Pancreas (tissue), 10 donors: Measurements from ENCODE around the gene EPHB2. TPM values are rescaled to one million over a fixed set of nuclear protein-coding genes. Genes with fewer than 3 reads are reported as not detected.

ENCODE experiments used
- ATAC-seq, 4 donors: fragments of 200-7000 bp; cut with Tn5 transposase; one replicate each; pipeline versions ENCODE4 v1.8.0 to v1.9.1; 2020; ENCODE audit warnings: mild to moderate bottlenecking in 4 of 4, moderate library complexity in 4 of 4
- DNase-seq, 6 donors: peaks; one replicate each; pipeline ENCODE4 v3.0.0-alpha.2; 2020
- FAIRE-seq: peaks from 2 replicates; lab custom pipeline; 2012; peaks lifted over from hg19 to GRCh38; lab: Jason Lieb, UNC
- H3K27ac ChIP-seq, 4 donors: fragments of 200-600 bp; sonication (generic); 1 replicate in 3 of 4; 2 replicates in 1 of 4; pipeline versions ENCODE4 v1.5.0 to v1.8.0; 2020
- H3K27me3 ChIP-seq, 4 donors: fragments of 200-600 bp; one replicate each; pipeline ENCODE4 v1.8.0; 2021
- H3K36me3 ChIP-seq, 3 donors: fragments of 200-600 bp; sonication (generic) in 1 of 3; one replicate each; pipeline versions ENCODE4 v1.5.0 to v1.8.0; 2020 to 2021
- H3K4me1 ChIP-seq, 3 donors: fragments of 200-600 bp; one replicate each; pipeline ENCODE4 v1.8.0; 2021
- H3K4me3 ChIP-seq, 4 donors: fragments of 200-600 bp; sonication (generic) in 2 of 4; one replicate each; pipeline versions ENCODE4 v1.5.0 to v1.8.0; 2020 to 2021
- H3K9me3 ChIP-seq, 4 donors: fragments of 200-600 bp; one replicate each; pipeline ENCODE4 v1.8.0; 2021
- WGBS, 2 donors: extraction: QIAGEN DNeasy Blood & Tissue Kit; methylation state at CpG; one replicate each; pipeline ENCODE4 v1.1.7; 2013; 5-methylcytosine and 5-hydroxymethylcytosine counted together
- intact Hi-C, 3 donors: fragments of 100-400 bp; cut with DNase I; formaldehyde crosslinking; loops; one replicate each; pipeline versions ENCODE4 v1.11.1 to v1.14.2; 2022
- polyA plus RNA-seq, 2 donors: library from polyadenylated mRNA; stranded (reverse); fragments of 200-250 nt; gene quantifications; one replicate each; pipeline ENCODE4 v1.2.3, GENCODE V29; 2013
- total RNA-seq, 6 donors: library from RNA; stranded (reverse); fragmentation: NEBNext Ultra II Directional in 4 of 6; extraction: Animal tissue kit (Norgen Biotek cat#: 25700) in 4 of 6; gene quantifications; one replicate each; pipeline versions ENCODE4 v1.2.1 to v1.2.4, GENCODE V29; 2021 to 2023
- TF ChIP-seq, protein P1 (sequence below), 4 donors: fragments of 200-600 bp; sonication (generic) in 3 of 4; IDR thresholded peaks; one replicate each; pipeline versions ENCODE4 v1.5.0 to v1.8.0; 2021; ENCODE audit warnings: antibody characterized with exemption in 4 of 4
- donor health status: healthy with polysubstance abuse.
- donor health status: DM: no; HTN: no; CAD: no; lungs with moderate emphysema.
- donor health status: DM: no; HTN: no; CAD: no.
- donor health status: control.
- donor health status: control.
- donor health status: Bipolar disorder and iron deficiency.
- donor health status: DM: yes; HTN: yes; CAD: no.
- donor health status: DM: no; HTN: no; CAD: no.
- donor health status: DM: no; HTN: no; CAD: no.
- donor health status: DM: yes; HTN: yes; CAD: no.

Gene EPHB2
- total and polyA plus RNA-seq, 8 donors = 1.3 to 10.0 (median 4.4) TPM

DNA sequence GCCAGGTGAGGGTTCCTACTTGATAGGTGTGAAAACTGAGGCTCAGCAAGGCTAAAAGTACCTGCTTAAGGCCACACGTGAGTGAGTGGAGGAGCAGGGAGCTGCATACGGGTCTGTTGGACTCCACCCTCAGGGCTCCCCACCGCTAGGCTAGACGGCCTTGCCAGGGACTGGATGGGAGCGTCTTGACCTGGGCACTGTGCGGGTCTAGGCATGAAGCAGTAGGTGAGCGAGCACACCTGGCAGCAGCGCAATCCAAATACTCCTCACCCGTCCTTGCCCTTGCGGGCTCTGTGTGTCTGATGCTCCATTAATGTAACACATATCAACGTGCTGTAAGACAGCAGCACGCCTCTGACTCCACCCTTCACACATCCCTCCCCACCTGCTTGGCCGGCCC is 168.0 kb downstream of the EPHB2 start:
- no peak for DNase-seq
- Histone ChIP-seq H3K4me1 (no peaks in the 10 kb centered on the region), H3K27ac (no peak overlapping the region), H3K27me3 (no peaks in the 10 kb centered on the region), H3K4me3 (no peak overlapping the region), H3K9me3 (no peaks in the 10 kb centered on the region), H3K36me3 (no peaks in the 10 kb centered on the region)
- no peak for ATAC-seq
- no peak for FAIRE-seq
- TF ChIP-seq, protein P1, sequence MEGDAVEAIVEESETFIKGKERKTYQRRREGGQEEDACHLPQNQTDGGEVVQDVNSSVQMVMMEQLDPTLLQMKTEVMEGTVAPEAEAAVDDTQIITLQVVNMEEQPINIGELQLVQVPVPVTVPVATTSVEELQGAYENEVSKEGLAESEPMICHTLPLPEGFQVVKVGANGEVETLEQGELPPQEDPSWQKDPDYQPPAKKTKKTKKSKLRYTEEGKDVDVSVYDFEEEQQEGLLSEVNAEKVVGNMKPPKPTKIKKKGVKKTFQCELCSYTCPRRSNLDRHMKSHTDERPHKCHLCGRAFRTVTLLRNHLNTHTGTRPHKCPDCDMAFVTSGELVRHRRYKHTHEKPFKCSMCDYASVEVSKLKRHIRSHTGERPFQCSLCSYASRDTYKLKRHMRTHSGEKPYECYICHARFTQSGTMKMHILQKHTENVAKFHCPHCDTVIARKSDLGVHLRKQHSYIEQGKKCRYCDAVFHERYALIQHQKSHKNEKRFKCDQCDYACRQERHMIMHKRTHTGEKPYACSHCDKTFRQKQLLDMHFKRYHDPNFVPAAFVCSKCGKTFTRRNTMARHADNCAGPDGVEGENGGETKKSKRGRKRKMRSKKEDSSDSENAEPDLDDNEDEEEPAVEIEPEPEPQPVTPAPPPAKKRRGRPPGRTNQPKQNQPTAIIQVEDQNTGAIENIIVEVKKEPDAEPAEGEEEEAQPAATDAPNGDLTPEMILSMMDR (IDR thresholded peaks at IDR 0.05) = no peak
- WGBS, 2 donors = 83 to 90% methylated on average over 13 of the region's 13 CpGs
- intact Hi-C loops = no loop called here

DNA sequence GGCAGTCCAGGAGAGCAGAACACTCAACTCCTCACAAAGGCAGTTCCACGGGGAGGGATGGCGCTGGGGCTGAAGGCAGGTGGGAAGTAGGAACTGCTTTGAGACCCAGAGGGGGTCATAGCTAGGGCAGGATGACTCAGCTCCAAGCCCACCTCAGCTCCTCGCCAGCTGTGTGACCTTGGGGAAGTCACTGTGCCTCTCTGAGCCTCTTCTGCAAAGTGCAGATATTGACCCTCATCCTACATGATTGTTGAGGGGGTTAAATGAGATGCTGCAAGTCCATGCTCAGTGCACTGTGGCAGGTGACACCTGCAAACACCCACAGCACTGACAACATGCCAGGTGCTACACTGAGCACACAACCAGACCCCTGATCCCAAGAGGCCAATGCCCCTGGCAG is 168.8 kb downstream of the EPHB2 start:
- TF ChIP-seq, protein P1 (IDR thresholded peaks at IDR 0.05) = no peak
- intact Hi-C loops = no loop called here
- Histone ChIP-seq H3K36me3 (no peaks in the 10 kb centered on the region), H3K4me1 (no peaks in the 10 kb centered on the region), H3K9me3 (no peaks in the 10 kb centered on the region), H3K27me3 (no peaks in the 10 kb centered on the region), H3K27ac (no peak overlapping the region), H3K4me3 (no peak overlapping the region)
- 62 to 65% methylated on average over 3 of the region's 3 CpGs for WGBS, 2 donors
- no peak for ATAC-seq
- no peak for DNase-seq
- no peak for FAIRE-seq

DNA sequence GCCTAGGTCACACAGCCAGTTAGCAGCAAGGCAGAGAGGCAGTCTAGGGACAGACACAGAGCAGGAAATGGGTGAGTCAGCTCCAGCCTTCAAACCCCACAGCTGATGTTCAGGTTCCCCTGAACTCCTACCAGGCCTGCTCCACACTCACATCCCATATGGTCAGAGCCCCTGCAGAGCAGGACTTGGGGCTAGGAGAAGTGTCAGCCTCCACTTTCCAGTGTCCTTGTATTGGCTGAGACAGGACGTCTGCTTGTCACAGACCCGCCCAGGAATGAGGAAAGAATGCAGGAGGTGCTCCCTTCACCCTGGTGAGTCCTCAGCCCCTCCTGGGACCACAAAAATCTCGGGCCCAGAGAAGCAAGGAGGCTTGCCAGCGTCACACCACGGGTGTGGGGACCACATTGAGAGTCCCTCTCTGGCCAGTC is 169.5 kb downstream of the EPHB2 start:
- ATAC-seq (no peak), DNase-seq (no peak), FAIRE-seq (no peak)
- Histone ChIP-seq H3K4me3 (no peak overlapping the region), H3K27me3 (no peaks in the 10 kb centered on the region), H3K4me1 (no peaks in the 10 kb centered on the region), H3K27ac (no peak overlapping the region), H3K36me3 (no peaks in the 10 kb centered on the region), H3K9me3 (no peaks in the 10 kb centered on the region)
- intact Hi-C loops = loop anchor here in 1 of 3 donors (10.0 kb wide), 1 partner anchor 175 kb away; no protein-coding TSS in a partner anchor
- WGBS, 2 donors = 73 to 87% methylated on average over 5 of the region's 5 CpGs
- TF ChIP-seq, protein P1 (IDR thresholded peaks at IDR 0.05) = no peak

DNA sequence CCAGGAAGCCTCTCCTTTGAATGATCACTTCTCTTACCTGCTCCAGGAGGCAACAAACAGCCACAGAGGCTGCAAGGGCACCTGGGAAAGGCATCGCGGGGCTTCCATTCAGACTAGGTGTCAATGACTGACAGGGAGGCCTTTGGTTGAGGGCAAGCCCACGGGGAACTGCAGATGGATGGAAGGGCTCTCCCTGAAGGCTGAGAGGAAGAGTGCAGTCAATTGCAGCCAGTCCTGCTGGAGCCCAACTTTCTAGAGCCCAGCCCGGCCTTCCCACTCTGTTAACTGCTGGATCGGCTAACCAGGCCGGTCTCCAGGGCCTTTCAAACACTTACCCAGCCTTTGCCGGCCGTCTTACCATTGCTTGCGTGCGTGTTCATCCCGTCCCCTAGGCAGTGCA is 172.8 kb downstream of the EPHB2 start:
- Histone ChIP-seq H3K36me3 (no peaks in the 10 kb centered on the region), H3K27me3 (no peaks in the 10 kb centered on the region), H3K9me3 (no peaks in the 10 kb centered on the region), H3K4me1 (no peaks in the 10 kb centered on the region), H3K27ac (no peak overlapping the region), H3K4me3 (no peak overlapping the region)
- ATAC-seq (no peak), DNase-seq (no peak), FAIRE-seq (no peak)
- TF ChIP-seq, protein P1 (IDR thresholded peaks at IDR 0.05) = no peak
- WGBS, 2 donors = 84 to 86% methylated on average over 11 of the region's 11 CpGs
- intact Hi-C loops = loop anchor here in 1 of 3 donors (10.0 kb wide), 1 partner anchor 179 kb away; no protein-coding TSS in a partner anchor

DNA sequence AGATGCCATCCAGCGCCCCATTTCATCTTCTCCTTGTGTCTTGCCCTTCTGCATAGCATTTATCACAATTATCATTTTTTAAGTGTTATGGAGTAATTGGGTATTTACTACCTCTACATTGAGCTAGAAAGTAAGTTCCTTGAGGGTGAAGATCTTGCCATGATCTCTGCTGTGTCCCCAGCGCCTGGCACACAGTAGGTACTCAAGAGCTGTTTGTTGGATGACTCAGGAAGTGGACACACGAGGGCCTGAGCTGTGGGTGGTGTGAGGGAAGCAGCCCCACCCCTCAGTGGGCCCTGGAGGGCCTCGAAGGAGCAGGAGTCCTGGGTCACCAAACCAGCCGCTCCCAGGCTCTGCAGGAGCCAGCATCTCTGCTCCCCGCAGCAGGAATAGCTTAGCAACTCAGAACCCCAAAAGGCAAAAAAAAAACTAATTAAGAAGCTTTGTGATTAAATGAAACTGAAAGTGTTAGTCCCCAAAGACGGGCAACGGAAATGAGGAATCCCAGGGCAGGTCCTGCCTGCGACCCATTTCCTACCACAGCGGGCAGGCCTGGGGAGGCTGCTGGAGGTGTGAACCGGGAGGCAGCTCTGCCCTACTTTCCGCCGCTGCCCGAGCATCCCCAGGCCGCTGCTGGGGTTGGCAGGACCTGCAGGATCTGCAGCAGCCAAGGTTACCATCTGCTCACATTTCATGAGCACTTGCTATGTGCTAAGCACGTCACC is 174.3 kb downstream of the EPHB2 start:
- H3K27ac ChIP-seq = no peak overlapping the region
- WGBS, 2 donors = 80 to 85% methylated on average over 16 of the region's 16 CpGs
- DNase-seq = no peak
- no peaks in the 10 kb centered on the region for H3K27me3 ChIP-seq
- no peak overlapping the region for H3K4me3 ChIP-seq
- H3K4me1 ChIP-seq = no peaks in the 10 kb centered on the region
- no peaks in the 10 kb centered on the region for H3K9me3 ChIP-seq
- no peaks in the 10 kb centered on the region for H3K36me3 ChIP-seq
- TF ChIP-seq, protein P1 (IDR thresholded peaks at IDR 0.05) = no peak
- ATAC-seq = no peak
- FAIRE-seq = no peak
- intact Hi-C loops = loop anchor here in 1 of 3 donors (10.0 kb wide), 1 partner anchor 180 kb away; no protein-coding TSS in a partner anchor
